ENCODE measurements around the gene AKAP17A. TPM values are rescaled to one million over a fixed set of nuclear protein-coding genes. Genes with fewer than 3 reads are reported as not detected.
A peak's percentile ranks its signal among the peaks of the same experiment; 100 is the strongest.

AKAP17A gene
- polyA plus RNA-seq, 1 donor from 2014 or later = 48.7 TPM

DNA sequence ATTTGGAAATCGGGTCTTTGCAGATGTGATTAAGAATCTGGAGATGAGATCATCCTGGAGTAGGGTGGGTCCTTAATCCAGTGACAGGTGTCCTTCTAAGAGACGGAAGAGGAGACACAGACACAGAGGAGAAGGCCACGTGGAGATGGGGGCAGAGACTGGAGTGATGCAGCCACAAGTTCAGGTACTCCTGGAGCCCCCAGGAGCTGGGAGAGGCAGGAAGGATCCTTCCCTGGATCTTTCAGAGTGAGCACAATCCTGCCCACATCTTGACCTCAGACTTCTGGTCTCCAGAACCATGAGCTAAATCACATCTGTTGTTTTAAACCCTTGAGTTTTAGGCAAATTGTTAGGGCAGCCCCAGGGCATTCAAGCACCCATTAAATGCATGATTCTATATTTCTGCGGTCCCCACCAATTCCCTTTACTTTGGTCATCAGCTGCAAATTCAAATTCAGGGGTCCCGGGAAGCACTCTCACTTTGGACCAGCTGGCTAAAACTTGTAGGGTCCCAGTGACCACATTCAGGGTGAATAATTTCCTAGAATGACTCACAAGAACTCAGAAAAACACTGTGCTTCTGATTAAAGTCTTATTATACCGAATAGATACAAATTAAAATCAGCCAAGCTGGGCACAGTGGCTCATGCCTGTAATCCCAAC, 12.8 kb upstream of the AKAP17A start:
- H3K27me3 ChIP-seq (ENCODE audit: insufficient read depth, low read depth, low read length) = no peaks in the 10 kb centered on the region
- H4K20me1 ChIP-seq (ENCODE audit: insufficient read depth) = no peaks in the 10 kb centered on the region
- no peak overlapping the region for H3K4me3 ChIP-seq (ENCODE audit: low read length)
- H3K79me2 ChIP-seq (replicated peaks; ENCODE audit: insufficient read depth, low read length) = no peaks in the 10 kb centered on the region
- H2AFZ ChIP-seq (ENCODE audit: low read depth, low read length) = no peak overlapping the region
- no peaks in the 10 kb centered on the region for H3K36me3 ChIP-seq (ENCODE audit: insufficient read depth, low read length)
- no peak overlapping the region for H3K4me2 ChIP-seq (ENCODE audit: low read length)
- H3K9me2 ChIP-seq (ENCODE audit: insufficient read depth, low read length) = no peaks in the 10 kb centered on the region
- no peaks in the 10 kb centered on the region for H3K9me3 ChIP-seq (ENCODE audit: low read length)
- TF ChIP-seq, protein P1, sequence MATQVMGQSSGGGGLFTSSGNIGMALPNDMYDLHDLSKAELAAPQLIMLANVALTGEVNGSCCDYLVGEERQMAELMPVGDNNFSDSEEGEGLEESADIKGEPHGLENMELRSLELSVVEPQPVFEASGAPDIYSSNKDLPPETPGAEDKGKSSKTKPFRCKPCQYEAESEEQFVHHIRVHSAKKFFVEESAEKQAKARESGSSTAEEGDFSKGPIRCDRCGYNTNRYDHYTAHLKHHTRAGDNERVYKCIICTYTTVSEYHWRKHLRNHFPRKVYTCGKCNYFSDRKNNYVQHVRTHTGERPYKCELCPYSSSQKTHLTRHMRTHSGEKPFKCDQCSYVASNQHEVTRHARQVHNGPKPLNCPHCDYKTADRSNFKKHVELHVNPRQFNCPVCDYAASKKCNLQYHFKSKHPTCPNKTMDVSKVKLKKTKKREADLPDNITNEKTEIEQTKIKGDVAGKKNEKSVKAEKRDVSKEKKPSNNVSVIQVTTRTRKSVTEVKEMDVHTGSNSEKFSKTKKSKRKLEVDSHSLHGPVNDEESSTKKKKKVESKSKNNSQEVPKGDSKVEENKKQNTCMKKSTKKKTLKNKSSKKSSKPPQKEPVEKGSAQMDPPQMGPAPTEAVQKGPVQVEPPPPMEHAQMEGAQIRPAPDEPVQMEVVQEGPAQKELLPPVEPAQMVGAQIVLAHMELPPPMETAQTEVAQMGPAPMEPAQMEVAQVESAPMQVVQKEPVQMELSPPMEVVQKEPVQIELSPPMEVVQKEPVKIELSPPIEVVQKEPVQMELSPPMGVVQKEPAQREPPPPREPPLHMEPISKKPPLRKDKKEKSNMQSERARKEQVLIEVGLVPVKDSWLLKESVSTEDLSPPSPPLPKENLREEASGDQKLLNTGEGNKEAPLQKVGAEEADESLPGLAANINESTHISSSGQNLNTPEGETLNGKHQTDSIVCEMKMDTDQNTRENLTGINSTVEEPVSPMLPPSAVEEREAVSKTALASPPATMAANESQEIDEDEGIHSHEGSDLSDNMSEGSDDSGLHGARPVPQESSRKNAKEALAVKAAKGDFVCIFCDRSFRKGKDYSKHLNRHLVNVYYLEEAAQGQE (IDR thresholded peaks at IDR 0.05; ENCODE audit: borderline replicate concordance) = no peak
- no peak for TF ChIP-seq TAF1 (IDR thresholded peaks at IDR 0.05; ENCODE audit: low read depth)
- no peak for TF ChIP-seq EZH2 (IDR thresholded peaks at IDR 0.05; ENCODE audit: borderline replicate concordance, insufficient read depth, low read length, poor library complexity, severe bottlenecking)
- no peak for TF ChIP-seq POLR2AphosphoS5 (IDR thresholded peaks at IDR 0.05)
- TF ChIP-seq MXI1 (conservative IDR thresholded peaks at IDR 0.05; ENCODE audit: poor library complexity, severe bottlenecking) = no peak
- TF ChIP-seq RAD21 (conservative IDR thresholded peaks at IDR 0.05) = no peak
- TF ChIP-seq, protein P2, sequence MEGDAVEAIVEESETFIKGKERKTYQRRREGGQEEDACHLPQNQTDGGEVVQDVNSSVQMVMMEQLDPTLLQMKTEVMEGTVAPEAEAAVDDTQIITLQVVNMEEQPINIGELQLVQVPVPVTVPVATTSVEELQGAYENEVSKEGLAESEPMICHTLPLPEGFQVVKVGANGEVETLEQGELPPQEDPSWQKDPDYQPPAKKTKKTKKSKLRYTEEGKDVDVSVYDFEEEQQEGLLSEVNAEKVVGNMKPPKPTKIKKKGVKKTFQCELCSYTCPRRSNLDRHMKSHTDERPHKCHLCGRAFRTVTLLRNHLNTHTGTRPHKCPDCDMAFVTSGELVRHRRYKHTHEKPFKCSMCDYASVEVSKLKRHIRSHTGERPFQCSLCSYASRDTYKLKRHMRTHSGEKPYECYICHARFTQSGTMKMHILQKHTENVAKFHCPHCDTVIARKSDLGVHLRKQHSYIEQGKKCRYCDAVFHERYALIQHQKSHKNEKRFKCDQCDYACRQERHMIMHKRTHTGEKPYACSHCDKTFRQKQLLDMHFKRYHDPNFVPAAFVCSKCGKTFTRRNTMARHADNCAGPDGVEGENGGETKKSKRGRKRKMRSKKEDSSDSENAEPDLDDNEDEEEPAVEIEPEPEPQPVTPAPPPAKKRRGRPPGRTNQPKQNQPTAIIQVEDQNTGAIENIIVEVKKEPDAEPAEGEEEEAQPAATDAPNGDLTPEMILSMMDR (IDR thresholded peaks at IDR 0.05; ENCODE audit: poor library complexity, severe bottlenecking) = no peak
- no peak for TF ChIP-seq SMC3 (conservative IDR thresholded peaks at IDR 0.05; ENCODE audit: poor library complexity)
- TF ChIP-seq EP300 (conservative IDR thresholded peaks at IDR 0.05; ENCODE audit: poor library complexity, severe bottlenecking) = no peak
- no peaks in the 10 kb centered on the region for H3F3A ChIP-seq (ENCODE audit: insufficient read depth, low read length, poor library complexity, severe bottlenecking)
- H3K27ac ChIP-seq (ENCODE audit: low read length) = no peak overlapping the region
- no peak overlapping the region for H3K9ac ChIP-seq (ENCODE audit: low read length)

DNA sequence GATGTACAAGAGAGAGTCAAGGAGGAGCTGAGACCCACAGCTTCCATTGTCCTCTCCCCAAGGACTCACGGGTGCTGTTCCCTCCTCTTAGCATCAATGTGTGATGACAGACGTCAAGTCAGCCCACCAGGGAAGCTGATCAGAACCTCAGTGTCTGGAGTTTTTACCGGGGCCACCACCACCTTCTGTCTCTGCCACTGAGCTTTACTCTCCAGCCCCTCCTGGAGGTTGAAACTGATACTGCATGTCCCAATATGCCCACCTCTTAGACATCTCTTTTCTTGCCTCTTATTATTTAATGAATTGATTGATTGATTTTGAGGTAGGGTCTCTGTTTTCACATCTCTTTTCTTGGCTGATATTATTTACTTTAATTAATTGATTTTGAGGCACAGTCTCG, 10.3 kb upstream of the AKAP17A start:
- Histone ChIP-seq H4K20me1 (ENCODE audit: insufficient read depth) (no peaks in the 10 kb centered on the region), H3K27ac (ENCODE audit: low read length) (no peak overlapping the region), H3K4me3 (ENCODE audit: low read length) (no peak overlapping the region), H2AFZ (ENCODE audit: low read depth, low read length) (no peak overlapping the region), H3F3A (ENCODE audit: insufficient read depth, low read length, poor library complexity, severe bottlenecking) (no peaks in the 10 kb centered on the region), H3K9me2 (ENCODE audit: insufficient read depth, low read length) (no peaks in the 10 kb centered on the region), H3K4me2 (ENCODE audit: low read length) (no peak overlapping the region), H3K79me2 (replicated peaks; ENCODE audit: insufficient read depth, low read length) (no peaks in the 10 kb centered on the region), H3K9ac (ENCODE audit: low read length) (no peak overlapping the region), H3K27me3 (ENCODE audit: insufficient read depth, low read depth, low read length) (no peaks in the 10 kb centered on the region), H3K36me3 (ENCODE audit: insufficient read depth, low read length) (no peaks in the 10 kb centered on the region), H3K9me3 (ENCODE audit: low read length) (no peaks in the 10 kb centered on the region)
- no peak for TF ChIP-seq POLR2AphosphoS5 (IDR thresholded peaks at IDR 0.05)
- TF ChIP-seq, protein P2 (IDR thresholded peaks at IDR 0.05; ENCODE audit: poor library complexity, severe bottlenecking) = peak; percentile 25
- no peak for TF ChIP-seq RAD21 (conservative IDR thresholded peaks at IDR 0.05)
- no peak for TF ChIP-seq EP300 (conservative IDR thresholded peaks at IDR 0.05; ENCODE audit: poor library complexity, severe bottlenecking)

Measured in neural cell (in vitro differentiated cells).